OCI-LY1 (cell line): ENCODE measurements around the gene FBXO7.

Experiments
- H2AFZ ChIP-seq: fragments of 200-600 bp; sonication (generic), shearing (Covaris generic); 2 replicates; pipeline ENCODE4 v1.6.0; 2014; ENCODE audit warnings: antibody characterized with exemption, mild to moderate bottlenecking, low read length
- H3F3A ChIP-seq: fragments of 200-600 bp; sonication (generic), shearing (Covaris generic); 2 replicates; pipeline ENCODE4 v1.6.0; 2014; ENCODE audit warnings: mild to moderate bottlenecking, antibody characterized with exemption, low read length, moderate library complexity; ENCODE audit not compliant: insufficient read depth
- H3K27ac ChIP-seq: fragments of 200-600 bp; sonication (generic); 2 replicates; pipeline ENCODE4 v1.5.1; 2014; ENCODE audit warnings: low read length, mixed run types, mild to moderate bottlenecking, low read depth; ENCODE audit not compliant: poor library complexity, severe bottlenecking
- H3K27me3 ChIP-seq: fragments of 200-600 bp; sonication (generic); 2 replicates; pipeline ENCODE4 v1.6.0; 2014; ENCODE audit warnings: antibody characterized with exemption, mild to moderate bottlenecking, low read length, moderate library complexity; ENCODE audit not compliant: insufficient read depth
- H3K36me3 ChIP-seq: fragments of 200-600 bp; sonication (generic); 2 replicates; pipeline ENCODE4 v1.6.1; 2014; ENCODE audit warnings: mild to moderate bottlenecking, antibody characterized with exemption, low read length, moderate library complexity, mixed read lengths; ENCODE audit not compliant: insufficient read depth
- H3K4me1 ChIP-seq: fragments of 200-600 bp; sonication (generic); 2 replicates; pipeline ENCODE4 v1.5.1; 2014; ENCODE audit warnings: mild to moderate bottlenecking, low read length, moderate library complexity; ENCODE audit not compliant: insufficient read depth, severe bottlenecking
- H3K4me2 ChIP-seq: fragments of 200-600 bp; sonication (generic), shearing (Covaris generic); 2 replicates; pipeline ENCODE4 v1.6.1; 2014; ENCODE audit warnings: low read length
- H3K4me3 ChIP-seq: fragments of 200-600 bp; sonication (generic); 2 replicates; pipeline ENCODE4 v1.5.1; 2014; ENCODE audit warnings: low read length, low read depth, mild to moderate bottlenecking, mixed read lengths; ENCODE audit not compliant: poor library complexity, severe bottlenecking
- H3K79me2 ChIP-seq: fragments of 200-600 bp; shearing (Covaris generic); 2 replicates; pipeline ENCODE4 v1.6.1; 2016; ENCODE audit warnings: mixed run types, low read length, mixed read lengths; ENCODE audit not compliant: insufficient read depth
- H3K9ac ChIP-seq: fragments of 200-600 bp; sonication (generic), shearing (Covaris generic); 2 replicates; pipeline ENCODE4 v1.6.1; 2014; ENCODE audit warnings: mild to moderate bottlenecking, low read length, mixed read lengths
- H3K9me2 ChIP-seq: fragments of 200-600 bp; sonication (generic), shearing (Covaris generic); 2 replicates; pipeline ENCODE4 v1.6.1; 2014; ENCODE audit warnings: low read depth, mild to moderate bottlenecking, low read length, mixed read lengths
- H3K9me3 ChIP-seq: fragments of 200-600 bp; shearing (Covaris generic); 2 replicates; pipeline ENCODE4 v1.6.1; 2014; ENCODE audit warnings: low read length, mixed read lengths
- H4K20me1 ChIP-seq: fragments of 200-600 bp; sonication (generic), shearing (Covaris generic); 2 replicates; pipeline ENCODE4 v1.6.0; 2016; ENCODE audit warnings: mild to moderate bottlenecking, low read length; ENCODE audit not compliant: insufficient read depth
- EZH2 ChIP-seq: fragments of 200-600 bp; sonication (generic), shearing (Covaris generic); IDR thresholded peaks from 2 replicates; pipeline ENCODE4 v1.8.0; 2017; ENCODE audit warnings: borderline replicate concordance, mixed run types, mild to moderate bottlenecking, antibody characterized with exemption, low read length, moderate library complexity, mixed read lengths
- TF ChIP-seq, protein P1 (sequence below): fragments of 200-600 bp; sonication (generic), shearing (Covaris generic); IDR thresholded peaks from 2 replicates; pipeline ENCODE4 v1.5.1; 2017; ENCODE audit warnings: mild to moderate bottlenecking, antibody characterized with exemption, low read length, moderate library complexity, mixed read lengths

The FBXO7 gene

GRCh38 chr22:32515084-32515483 lies 40.5 kb downstream of the FBXO7 start:
- no peaks in the 10 kb centered on the region; the same call in 1 of the 2 replicates for H3K27me3 ChIP-seq
- no peaks in the 10 kb centered on the region for H3K4me1 ChIP-seq
- no peak overlapping the region for H3K4me3 ChIP-seq
- no peaks in the 10 kb centered on the region for H3F3A ChIP-seq
- H2AFZ ChIP-seq: no peak overlapping the region
- H3K27ac ChIP-seq: no peak overlapping the region
- no peaks in the 10 kb centered on the region for H3K9me3 ChIP-seq
- no peaks in the 10 kb centered on the region for H3K79me2 ChIP-seq
- H3K9me2 ChIP-seq: no peaks in the 10 kb centered on the region
- H3K9ac ChIP-seq: no peak overlapping the region
- H3K36me3 ChIP-seq: no peaks in the 10 kb centered on the region
- TF ChIP-seq, protein P1, sequence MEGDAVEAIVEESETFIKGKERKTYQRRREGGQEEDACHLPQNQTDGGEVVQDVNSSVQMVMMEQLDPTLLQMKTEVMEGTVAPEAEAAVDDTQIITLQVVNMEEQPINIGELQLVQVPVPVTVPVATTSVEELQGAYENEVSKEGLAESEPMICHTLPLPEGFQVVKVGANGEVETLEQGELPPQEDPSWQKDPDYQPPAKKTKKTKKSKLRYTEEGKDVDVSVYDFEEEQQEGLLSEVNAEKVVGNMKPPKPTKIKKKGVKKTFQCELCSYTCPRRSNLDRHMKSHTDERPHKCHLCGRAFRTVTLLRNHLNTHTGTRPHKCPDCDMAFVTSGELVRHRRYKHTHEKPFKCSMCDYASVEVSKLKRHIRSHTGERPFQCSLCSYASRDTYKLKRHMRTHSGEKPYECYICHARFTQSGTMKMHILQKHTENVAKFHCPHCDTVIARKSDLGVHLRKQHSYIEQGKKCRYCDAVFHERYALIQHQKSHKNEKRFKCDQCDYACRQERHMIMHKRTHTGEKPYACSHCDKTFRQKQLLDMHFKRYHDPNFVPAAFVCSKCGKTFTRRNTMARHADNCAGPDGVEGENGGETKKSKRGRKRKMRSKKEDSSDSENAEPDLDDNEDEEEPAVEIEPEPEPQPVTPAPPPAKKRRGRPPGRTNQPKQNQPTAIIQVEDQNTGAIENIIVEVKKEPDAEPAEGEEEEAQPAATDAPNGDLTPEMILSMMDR: no peak
- TF ChIP-seq EZH2: no peak
- no peak overlapping the region for H3K4me2 ChIP-seq
- no peaks in the 10 kb centered on the region for H4K20me1 ChIP-seq

- no peak overlapping the region for H3K27ac ChIP-seq
- H3K4me3 ChIP-seq: no peak overlapping the region
- H3K4me1 ChIP-seq: no peaks in the 10 kb centered on the region
- no peaks in the 10 kb centered on the region; the same call in 1 of the 2 replicates for H3K27me3 ChIP-seq
- TF ChIP-seq, protein P1: no peak
- no peak for TF ChIP-seq EZH2
- no peaks in the 10 kb centered on the region for H3K79me2 ChIP-seq
- no peaks in the 10 kb centered on the region for H3K9me2 ChIP-seq
- H4K20me1 ChIP-seq: no peaks in the 10 kb centered on the region
- H3K9ac ChIP-seq: no peak overlapping the region
- no peak overlapping the region for H2AFZ ChIP-seq
- H3K4me2 ChIP-seq: no peak overlapping the region
- H3K36me3 ChIP-seq: no peaks in the 10 kb centered on the region
- H3F3A ChIP-seq: no peaks in the 10 kb centered on the region
- no peaks in the 10 kb centered on the region for H3K9me3 ChIP-seq
Observed at GRCh38 chr22:32517488-32517887, 42.9 kb downstream of the FBXO7 start.

- H3K36me3 ChIP-seq: no peaks in the 10 kb centered on the region
- H3K9me2 ChIP-seq: no peaks in the 10 kb centered on the region
- no peak overlapping the region for H3K4me3 ChIP-seq
- H4K20me1 ChIP-seq: no peaks in the 10 kb centered on the region
- TF ChIP-seq, protein P1: no peak
- no peak for TF ChIP-seq EZH2
- no peak overlapping the region for H3K27ac ChIP-seq
- H3K4me1 ChIP-seq: no peaks in the 10 kb centered on the region
- H3K9ac ChIP-seq: no peak overlapping the region
- no peaks in the 10 kb centered on the region for H3K9me3 ChIP-seq
- H2AFZ ChIP-seq: no peak overlapping the region
- no peaks in the 10 kb centered on the region; the same call in 1 of the 2 replicates for H3K27me3 ChIP-seq
- H3F3A ChIP-seq: no peaks in the 10 kb centered on the region
- no peaks in the 10 kb centered on the region for H3K79me2 ChIP-seq
- H3K4me2 ChIP-seq: no peak overlapping the region
Observed at GRCh38 chr22:32517921-32518320, 43.3 kb downstream of the FBXO7 start.
